ENCODE measurements around the gene FRMD8.

GRCh38 chr11:65389294-65389980 lies 3.0 kb downstream of the FRMD8 start:
- no peak for TF ChIP-seq CTCF (IDR thresholded peaks at IDR 0.05)
- no peak for TF ChIP-seq POLR2A (IDR thresholded peaks at IDR 0.05)
